Activated gamma-delta T cell (primary cell): ENCODE data around the gene SMIM24.
"Not testable (repeated sequence)": the region's sequence is repeated elsewhere in the genome, so short reads cannot be mapped to it uniquely, and the experiment has no call there.

ENCODE experiments used
- DNase-seq: peaks from one replicate; lab custom pipeline; 2025; lab: John Stamatoyannopoulos, UW

The SMIM24 gene

DNA sequence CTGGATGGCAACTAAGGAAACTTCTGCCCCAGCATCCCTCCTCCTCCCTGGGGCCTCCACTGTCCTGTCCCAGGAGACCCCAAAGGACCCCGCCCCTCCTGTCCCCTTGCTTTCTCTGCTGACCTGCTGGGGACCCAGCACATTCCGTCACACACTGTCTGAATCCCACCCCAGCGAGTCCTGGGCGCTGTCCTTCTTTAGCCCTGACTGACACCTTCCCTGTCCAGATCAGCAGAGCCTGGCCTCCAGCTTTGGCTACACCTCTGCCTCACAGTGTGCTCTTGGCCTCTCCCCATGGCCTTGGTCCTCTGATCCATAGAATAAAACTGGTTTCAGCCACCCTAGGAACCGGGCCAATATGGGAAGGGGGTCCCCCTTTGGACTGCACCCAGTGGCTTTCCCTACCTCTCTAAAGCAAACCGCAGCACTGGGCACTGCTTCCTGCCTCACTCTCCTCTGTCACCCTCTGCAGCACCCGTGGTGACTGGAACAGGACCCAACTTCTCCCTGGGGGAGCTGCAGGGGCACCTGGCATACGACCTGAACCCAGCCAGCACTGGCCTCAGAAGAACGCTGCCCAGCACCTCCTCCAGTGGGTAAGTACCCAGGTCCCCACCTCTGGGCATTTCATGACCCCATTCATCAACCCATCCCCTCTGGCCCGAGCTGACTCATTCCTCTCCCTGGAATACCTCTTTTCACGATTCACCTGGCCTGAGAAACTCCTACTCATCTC, 46.4 kb downstream of the SMIM24 start:
- no peak for DNase-seq

DNA sequence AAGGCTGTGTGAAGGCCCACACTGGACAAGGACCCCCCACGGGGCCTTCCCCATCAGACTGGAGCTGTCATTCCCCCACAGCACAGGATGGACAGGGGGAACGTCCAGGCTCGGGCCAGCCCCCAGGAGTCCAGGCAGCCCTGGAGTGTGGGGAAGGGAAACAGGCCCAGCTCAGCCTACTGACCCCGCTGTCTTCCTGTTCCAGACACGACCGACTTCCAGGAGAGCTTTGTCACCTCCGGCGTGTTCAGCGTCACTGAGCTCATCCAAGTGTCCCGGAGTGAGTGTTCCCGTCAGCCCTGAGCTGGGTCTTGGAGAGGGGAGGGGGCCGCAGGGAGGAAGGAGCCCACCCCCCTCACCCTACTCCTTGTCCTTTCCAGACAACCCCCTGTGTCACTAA, 47.0 kb downstream of the SMIM24 start:
- no peak for DNase-seq

DNA sequence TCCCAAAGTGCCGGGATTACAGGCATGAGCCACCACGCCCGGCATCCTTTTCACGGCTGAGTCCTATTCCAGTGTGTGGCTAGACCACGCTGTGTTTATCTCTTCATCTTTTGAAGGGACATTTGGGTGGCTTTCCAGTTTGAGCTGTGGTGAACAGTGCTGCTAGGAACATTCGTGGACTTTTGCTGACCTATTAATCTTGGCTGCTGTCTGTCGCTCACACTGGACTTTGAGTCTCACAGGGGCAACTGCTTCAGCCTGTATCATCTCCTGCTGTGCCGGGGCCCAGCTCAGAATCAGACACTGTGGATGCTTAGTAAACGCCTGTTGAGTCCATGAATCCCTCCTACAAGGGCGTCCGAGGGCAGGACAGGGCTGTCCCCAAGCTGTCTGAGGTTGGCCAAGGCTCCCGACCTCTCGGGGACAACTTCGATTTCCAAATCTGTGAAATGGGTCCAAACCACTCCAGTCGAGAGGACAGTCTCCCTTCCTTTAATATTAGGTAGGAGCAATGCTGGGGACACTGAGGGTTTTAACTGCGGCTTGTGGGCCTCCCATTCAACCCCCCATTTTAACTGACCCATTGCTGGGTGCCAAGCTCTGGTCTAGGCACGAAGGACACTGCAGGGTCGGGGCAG, 48.4 kb downstream of the SMIM24 start:
- no peak for DNase-seq

DNA sequence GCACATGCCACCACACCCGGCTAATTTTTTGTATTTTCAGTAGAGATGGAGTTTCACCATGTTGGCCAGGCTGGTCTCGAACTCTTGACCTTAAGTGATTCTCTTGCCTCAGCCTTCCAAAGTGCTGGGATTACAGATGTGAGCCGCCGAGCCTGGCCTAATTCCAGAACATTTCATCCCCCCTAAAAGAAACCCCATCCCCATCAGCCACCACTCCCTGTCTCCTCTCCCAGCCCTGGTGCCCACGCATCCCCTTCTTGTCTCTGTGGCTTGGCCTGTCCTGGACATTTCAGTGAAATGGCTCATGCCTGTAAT, 50.0 kb downstream of the SMIM24 start:
- DNase-seq, result not testable (repeated sequence)

DNA sequence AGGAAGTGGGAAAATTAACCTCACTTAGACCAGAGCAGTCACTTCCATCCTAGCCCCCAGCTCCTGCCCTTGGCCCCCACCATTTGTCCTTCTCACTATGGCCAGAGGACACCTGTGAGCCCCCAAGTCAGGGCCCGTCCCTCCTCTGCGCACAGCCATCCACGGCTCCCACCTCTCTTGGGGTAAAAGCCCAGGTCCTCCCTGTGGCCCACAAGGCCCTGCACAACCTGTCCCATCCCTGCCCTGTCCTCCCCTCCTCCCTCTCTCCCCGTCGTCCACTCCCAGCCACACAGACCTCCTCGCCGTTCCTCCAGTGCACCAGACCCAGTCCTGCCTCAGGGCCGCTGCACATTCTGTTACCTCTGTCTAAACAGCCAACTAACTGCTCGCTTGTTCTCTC, 53.9 kb downstream of the SMIM24 start:
- DNase-seq, result no peak
